Fibroblast of skin of left quadriceps (primary cell): ENCODE data around the gene METRN.
"Not testable (repeated sequence)": the region's sequence is repeated elsewhere in the genome, so short reads cannot be mapped to it uniquely, and the experiment has no call there.

Experiments used
- DNase-seq, 2 experiments: peaks; one replicate each; pipeline ENCODE4 v3.0.0-alpha.2; 2013; ENCODE audit warnings: low read depth in 2 of 2

Gene METRN

DNA sequence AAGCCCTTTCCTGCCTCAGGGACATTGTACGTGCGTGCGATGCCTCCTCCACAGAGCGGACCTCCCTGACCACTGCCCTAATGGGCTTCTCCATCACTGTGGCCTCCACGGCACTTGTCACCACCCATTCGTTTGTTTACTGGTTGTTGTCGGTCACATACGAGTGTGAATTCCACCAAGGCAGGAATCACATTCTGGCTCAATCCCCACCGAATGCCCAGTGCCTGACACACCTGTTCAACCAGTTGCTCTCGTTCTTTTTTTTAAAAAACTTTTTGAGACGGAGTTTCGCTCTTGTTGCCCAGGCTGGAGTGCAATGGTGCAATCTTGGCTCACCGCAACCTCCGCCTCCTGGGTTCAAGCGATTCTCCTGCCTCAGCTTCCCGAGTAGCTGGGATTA lies 23.7 kb upstream of the METRN start:
- DNase-seq: not testable (repeated sequence)

DNA sequence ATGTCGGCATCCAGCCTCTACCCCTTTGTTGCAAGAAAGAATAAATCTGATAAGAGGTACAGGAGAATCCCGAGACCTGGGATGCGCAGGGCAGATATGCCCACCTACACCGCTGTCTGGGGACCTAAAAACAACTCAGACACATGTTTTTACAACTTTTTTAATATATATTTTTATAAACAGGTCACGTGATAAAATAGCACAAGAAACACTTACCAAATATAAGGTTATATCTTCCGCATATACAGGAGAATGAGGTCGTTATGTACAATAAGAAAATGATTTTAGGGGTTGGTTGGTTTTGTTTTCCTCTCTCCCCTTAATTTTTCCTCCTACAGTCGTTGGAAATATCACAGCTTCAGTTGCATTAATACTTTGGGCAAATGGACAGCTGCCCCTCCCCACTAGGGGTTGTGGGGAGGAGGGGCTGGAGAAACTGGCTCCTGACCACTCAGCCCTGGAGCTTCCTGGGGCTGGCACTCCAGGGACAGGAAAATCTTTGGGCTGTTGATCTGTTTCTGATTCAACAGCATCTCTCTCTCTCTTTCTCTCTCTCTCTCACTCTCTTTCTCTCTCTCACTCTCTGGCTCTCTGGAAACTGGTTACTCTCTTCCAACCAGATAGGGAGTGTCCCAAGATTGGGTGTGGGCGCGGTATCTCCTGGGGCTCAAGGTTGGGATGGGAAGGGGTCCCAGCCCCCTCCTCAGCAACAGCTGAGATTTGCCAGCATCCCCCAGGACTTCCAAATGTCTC lies 22.4 kb upstream of the METRN start:
- DNase-seq: no peak

DNA sequence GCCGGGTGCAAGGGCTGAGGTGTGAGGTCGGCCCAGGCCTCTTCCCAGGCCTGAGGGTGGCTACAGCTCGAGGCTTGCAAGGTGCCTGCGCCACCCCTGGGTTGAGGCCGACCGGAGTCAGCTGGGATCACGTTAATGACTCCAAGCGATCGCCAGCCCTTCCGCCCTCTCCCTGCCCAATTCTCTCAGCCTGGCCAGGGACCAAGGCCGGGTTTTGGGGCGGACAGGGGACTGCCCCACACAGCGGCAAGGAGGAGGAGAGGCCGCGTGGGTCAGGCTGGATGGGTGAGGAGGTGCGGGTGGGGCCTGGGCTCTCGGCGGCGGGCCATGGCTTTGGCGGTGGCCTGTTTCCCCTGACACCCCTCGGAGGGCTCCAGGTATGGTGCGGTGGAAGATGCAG lies 21.6 kb upstream of the METRN start:
- no peak for DNase-seq

DNA sequence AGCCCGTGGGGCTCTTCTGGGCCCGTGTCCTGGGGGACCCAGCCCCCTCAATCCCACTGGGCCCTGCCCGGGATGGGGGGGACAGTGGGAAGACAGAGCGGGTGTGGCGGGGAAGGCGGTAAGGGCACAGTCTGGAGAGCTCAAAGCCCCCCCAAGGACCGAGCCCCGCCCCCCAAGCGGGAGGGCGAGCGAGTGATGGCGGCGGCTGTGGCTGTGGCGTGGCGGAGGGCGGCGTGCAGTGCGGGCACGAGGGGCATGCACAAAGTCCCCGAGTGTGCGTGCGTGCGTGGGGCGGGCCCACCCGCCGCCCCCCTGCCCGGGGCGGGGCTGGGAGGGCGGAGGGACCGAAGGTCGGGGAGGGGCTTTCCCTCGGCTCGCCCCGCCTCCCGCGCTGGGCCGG lies 21.2 kb upstream of the METRN start:
- DNase-seq: no peak

DNA sequence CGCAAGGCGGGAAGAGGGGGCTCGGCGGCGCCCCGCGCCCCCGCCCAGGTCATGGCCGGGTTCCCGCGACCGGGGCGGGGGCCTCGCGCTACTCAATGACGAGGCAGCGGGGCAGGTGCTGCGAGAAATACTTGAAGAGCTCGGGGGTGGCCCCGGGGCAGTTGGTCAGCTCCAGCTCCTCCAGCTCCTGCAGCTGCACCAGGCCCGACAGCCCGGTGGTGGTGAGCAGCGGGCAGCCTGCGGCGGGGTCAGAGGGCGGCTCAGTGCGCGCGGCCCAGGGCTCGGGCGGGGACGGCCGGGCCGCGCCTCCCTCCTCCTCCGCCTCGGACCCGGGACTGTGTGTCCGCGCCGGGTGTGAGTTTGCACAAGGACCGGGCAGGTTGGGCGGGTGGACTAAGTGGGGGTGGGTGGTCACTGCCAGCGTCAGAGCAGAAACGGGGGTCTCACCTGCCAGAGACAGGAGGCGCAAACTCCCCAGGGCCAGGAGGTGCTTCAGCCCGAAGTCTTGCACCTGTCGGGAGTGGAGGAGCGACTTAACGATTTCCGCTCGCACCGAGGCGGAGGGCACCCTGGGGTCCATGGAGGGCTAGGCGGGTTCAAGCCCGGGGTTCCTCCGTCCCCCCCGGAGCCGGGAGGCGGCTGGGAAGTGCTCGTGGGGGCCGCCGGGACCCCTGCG lies 20.6 kb upstream of the METRN start:
- no peak for DNase-seq

DNA sequence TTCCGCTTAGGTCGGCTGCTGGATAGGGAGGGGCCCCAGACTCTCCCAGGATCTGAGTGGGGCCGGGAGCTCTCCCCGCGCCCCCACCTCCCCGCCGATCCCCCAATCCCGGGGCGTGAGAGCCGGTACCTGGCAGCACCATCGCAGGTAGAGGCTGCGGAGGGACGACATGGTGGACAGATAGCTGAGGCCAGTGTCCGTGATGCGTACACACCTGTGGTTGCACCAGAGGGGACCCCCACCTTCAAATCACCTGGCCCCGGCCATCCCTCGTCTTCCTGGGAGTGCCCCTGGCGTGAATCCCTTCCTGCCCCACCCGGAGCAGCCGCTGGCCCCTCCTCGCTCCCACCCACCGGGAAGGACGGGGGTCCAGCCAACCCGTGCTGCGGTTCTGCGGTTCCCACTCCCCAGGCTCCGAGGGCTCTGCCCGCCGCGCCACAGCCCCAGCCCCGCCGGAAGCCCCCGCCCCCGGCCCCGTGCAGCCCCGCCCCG lies 20.0 kb upstream of the METRN start:
- DNase-seq: no peak

DNA sequence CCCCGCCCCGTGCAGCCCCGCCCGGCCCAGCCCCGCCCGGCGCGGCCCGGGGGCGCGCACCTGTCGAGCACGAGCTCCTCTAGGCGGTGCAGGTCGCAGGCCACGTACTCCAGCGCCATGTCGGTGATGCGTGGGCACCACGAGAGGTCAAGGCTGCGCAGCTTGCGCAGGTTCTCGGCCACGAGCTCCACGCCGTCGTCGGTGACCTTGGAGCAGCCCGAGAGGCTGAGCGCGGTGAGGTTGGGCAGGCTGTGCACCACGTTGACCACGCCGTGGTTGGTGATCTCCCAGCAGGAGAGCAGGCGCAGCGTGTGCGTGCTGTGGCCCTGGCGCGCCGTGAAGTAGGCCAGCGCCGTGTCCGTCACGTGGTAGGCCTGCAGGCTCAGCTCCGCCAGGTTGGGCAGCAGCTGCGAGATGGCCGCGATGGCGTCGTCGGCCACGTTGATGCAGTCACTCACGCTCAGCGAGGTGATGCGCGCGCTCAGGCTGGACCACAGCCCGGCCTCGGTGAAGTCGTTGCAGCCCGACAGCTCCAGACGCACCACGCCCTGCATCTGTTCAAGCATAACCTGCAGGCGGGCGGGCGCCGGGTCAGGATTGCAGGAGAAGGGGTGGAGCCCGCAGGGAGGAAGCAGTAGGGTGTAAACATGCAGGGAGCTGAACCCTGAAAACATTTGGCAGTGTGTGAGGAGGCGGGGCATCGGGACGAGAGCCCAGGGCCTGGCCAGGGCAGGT lies 19.4 kb upstream of the METRN start:
- no peak for DNase-seq

DNA sequence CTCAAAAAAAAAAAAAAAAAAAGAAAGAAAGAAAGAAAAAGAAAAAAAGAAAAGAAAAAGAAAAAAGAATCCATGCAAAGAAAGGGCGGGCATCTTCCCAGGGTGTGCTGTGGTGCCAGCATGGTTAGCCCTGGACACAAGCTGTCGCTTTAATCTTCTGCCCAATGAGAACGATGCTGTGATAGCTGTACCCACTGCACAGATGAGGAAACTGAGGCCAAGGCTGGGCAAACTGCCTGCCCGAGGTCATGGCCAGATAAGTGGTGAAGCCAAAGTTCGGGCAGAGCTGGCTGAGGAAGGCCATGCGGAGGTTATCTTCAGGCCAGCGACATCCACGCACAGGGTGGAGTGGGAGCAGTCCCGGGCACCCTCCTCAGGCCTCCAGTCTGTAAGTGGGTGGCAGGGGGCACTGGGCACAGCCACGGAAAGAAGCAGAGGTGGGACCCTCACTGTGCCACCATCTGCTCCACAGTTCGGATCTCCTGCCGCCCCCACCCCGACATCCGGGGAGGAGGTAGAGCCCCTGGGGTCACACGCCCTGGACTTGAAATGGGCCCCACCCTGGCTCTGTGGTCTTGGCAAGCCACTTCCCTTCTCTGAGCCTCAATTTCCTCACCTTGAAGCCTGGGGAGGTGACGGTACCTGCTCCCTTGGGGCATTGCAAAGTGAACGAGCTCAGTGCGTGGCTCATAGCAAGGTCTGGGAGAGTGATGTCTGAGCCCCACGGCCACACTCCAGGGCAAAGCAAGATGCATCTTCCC lies 15.8 kb upstream of the METRN start:
- no peak for DNase-seq

DNA sequence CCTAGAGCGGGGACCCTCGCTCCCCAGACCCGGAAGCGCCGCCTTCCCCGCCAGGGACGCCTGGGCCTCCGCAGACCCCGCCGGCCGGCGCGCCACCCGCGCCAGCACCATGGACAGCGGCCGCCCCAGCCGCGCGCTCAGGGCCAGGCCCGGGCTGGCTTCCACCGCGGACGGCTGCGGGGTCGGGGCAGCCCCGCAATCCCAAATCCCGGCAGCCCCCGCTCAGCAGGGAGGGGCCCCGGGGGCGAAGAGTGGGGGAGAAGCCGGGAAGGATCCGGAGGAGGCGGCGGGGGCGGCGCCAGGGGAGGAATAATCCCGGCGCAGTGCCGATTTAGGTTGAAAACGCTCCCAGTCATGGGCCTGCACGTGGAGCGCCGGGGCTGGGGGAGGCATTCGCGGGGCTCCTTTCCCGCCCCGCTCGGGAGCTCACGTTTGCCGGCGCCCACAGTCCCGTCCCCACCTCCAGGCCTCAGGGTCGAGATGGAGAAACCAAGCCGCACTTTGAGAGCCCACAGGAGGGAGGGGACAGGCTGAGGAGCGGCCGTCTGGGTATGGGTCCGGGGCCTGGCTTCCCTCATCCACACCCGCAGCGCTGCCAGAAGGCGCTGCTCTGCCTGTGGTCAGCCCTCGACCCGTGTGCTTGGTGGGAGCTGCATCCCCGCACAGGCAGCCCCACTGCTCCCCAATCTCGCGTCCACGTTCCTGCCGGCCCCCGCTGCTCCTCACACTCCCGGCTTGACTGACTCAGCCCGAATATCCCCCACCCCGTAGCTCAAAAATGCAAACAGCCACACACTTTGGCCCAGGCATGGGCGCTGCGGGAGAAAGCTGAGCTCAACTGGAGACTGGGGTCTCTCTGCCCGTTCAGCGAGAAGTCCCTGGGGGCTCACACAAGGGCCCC lies 14.0 kb upstream of the METRN start:
- no peak for DNase-seq

DNA sequence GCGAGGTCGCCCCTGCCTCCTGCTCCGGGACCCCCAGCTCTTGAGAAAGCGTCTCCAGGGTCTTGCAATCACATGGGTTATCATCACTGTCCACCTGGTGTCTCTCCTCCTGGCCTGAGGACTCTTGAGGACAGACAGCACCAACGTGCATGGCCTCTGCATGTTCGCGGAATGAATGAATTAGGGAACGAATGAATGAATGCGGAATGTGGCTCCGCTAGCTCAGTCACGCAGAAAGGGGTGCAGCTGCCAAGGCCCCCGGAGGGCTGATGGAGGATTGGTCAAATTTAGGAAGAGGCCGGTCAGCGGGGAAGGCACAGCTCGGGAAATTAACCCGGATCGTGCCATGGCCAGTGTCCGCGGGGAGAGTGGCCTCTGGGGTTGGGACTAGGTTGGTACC lies 12.6 kb upstream of the METRN start:
- DNase-seq: no peak

DNA sequence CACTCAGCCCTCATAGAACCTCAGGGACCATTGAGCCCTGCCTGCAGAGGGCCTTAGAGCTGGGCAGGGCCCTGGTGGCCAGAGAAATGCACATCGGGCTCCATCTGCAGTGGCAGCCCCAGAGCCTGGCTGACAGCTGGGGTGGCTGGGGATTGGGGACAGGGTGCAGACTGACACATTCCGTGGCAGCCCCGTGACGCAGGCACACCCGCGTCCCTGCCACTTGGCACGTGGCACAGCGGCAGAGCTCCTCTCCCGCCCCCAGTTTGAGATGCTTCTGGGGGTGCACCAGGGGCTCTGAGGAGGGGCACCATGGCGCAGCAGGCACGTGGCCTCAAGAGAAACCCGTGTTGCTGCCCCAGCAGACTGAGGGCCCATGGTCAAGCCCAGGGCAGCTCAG lies 11.5 kb upstream of the METRN start:
- DNase-seq: no peak

DNA sequence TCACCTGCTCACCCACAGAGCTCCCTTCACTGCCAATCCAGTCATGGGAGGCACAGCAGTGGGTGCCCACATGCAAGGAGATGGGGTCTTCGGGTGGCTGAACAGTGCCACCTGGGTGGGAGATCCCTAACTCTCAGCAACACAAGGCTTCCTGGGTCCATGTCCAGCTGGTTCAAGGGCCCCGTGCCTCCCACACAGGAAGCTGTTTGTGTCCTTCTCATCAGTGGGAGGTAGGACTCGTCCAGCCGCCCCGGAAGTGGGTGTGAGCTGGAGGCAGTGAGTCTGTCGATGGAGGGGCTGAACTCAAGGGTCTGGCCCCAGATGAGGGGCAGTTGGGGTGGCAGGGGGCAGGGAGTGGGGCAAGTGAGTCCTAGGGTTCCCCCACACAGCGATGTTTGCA lies 10.9 kb upstream of the METRN start:
- DNase-seq: no peak

DNA sequence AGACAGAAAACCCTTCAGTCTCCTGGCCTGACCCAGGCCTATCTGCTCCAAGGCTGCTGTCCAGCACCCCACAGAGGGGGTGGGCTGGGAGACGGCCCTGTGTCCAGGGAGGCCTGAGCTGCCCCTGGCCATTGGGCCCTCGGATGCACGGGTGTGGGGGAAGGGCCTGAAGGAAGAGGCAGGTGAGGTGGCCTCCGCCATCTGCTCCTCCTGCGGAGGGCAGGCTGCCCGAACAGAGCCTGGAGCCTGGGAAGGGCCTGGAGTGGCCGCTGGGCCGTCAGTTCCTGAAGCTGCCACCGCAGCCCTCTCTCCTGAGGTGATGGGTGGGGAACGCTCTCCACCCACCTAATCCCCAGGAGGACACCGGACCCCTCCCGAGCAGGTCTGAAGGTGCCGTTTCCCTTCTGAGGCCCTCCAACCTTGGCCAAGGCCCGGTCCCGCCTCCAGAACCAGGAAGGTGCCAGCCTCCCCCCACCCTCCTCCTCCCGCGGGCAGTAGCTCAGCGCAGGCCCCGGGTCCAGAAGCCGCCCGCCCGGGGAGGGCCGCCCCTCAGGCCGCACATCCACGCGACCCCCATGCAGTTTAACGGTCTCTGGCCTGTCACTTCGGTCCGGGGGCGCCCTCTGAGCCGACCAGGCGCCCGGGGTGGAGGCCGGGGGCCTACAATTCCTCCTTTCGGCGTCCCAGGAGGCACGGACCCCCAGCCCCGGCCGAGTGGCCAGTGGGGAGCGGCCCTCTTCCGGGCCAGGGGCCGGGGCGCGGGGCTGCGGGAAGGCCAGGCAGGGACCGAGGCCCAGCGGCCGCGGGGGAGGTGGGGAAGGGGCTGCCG lies 10.2 kb upstream of the METRN start:
- no peak for DNase-seq

DNA sequence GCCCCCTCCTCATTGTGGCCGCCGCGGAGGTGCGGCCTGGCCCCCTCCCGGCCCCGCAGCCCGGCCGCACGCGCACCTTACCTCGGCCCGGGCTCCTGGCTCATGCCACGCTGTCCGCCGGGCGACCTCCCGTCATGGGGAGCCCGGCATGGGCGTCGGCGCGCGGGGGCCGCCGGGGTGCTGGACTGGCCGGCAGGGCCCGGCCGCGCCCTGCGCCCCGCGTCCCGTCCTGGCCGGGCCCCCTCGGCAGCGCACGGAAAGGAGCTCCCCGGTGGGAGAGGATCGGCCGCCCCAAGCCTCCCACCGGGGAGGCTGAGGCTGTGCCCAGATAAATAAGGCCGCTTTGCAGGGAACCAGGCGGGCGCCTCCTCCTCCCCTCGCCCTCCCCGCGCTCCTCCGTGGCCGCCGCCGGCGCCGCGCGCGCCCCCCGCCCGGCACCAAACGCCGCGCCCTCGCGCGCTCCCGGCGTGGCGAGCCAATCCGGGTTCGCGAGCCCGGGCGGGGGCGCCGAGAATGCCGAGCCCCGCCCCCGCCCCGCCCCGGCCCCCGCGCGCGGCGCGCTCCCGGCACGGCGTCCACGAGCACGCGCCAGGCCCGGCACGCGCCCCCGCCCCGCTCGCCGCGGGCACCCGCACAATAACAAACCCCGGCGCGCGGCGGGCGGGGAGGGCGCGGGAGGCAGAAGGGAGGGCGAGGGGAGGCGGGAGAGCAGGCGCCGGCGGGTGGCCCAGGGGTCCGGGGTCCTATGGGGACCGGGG lies 9.3 kb upstream of the METRN start, which contains the start of gene FBXL16:
Gene FBXL16 (minus strand): TSS at position 371 of the 758 bp plus-strand sequence. CDS start 8,396 bp downstream, outside the sequence.
- DNase-seq: no peak

DNA sequence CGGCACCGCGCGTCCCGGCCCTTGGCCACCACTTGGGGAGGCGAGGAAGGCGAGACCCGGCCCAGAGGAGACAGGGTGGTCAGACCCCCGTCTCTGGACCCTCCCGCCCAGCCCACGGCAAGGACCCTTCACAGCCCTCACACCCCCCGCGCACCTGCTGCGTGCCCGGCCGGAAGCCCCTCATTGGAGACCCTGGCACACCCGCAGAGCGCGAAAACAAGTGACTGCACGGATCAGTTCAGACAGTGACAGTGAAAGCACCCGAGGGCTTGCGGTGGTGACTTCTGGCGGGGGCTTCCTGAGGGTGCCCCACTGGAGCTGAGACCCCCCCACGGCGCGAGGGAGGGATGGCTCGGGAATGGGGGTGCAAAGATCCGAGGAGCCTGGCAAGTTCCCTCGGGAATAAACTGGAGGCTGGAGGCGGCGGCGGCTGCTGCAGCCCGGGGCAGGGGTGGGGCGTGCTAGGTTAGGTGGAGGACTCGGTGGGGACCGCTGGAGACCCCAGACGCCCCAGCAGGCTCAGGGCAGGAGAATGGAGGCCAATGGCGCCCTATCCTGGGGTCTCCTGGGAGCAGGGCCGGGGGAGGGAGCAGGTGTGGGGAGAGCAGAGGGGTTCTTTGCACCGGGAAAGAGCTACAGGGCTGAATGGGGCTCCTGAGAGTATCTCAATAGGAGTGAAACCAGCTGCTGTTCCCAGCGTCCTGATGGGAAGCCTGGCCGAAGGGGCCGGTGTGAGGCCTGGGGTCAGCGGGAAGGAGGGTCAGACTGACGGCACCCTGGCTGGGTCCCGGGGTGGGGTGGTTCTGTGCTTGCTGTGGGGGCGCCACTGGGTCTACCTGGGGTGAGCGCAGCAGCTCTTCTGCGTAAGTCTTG lies 8.5 kb upstream of the METRN start:
- DNase-seq: no peak

DNA sequence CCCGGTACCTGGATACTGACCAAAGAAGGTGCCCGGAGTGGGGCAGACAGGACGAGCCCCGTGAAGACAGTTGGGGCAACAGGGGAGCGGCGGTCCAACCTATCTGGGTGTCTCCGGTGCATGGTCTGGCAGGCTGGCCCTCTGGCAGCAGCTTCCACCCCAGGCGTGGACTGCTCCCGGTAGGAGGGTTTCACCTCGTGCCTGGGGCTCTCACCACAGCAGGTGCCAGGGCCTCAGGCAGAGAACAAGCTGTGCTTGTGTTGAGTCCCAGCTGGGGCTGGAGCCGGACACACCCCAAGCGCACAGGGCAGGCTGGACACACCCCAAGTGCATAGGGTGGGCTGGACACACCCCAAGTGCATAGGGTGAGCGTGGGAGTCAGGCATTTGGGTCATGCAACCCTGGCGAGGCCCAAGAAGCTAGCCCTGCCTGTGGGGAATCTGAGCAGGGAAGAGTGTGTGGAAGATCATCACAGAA lies 7.8 kb upstream of the METRN start:
- no peak for DNase-seq

DNA sequence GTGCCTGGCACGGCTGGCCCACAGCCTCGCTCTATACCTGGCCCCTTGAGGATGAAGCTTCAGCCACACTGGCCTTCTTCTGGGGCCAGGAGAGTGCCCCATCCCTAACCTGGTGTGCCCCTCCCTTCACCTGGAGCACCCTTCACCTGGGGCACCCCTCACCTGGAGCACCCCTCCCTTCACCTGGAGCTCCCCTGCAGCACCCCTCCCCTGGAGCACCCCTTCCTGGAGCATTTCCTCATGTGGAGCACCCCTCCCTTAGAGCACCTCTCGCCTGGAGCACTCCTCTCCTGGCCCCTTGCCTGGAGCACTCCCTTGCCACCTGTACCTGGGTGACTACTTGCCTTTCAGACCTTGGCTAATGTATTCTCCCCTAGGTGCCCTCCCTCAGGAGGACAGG lies 6.9 kb upstream of the METRN start:
- no peak for DNase-seq

DNA sequence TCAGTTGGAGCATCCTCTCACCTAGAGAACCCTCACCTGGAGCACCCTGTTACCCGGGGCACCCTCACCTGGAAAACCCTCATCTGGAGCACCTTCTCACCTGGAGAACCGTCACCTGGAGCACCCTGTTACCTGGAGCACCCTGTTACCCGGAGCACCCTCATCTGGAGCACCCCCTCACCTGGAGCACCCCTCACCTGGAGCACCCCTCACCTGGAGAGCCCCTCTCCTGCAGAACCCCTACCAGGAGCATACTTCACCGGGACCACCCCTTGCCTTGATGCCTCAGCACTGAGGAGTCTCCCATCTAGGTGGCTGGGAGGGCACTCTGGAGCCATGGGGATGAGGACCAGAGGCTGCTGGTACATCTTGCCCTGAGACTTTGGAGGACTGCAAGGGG lies 6.0 kb upstream of the METRN start:
- no peak for DNase-seq
